GM10847 (cell line): ENCODE results near the gene SNTG2.

Source experiments
- POLR2A ChIP-seq: IDR thresholded peaks from 2 replicates; pipeline ENCODE4 v1.6.1; 2011; ENCODE audit not compliant: insufficient read length; ENCODE audit errors: extremely low read depth

Gene SNTG2

DNA sequence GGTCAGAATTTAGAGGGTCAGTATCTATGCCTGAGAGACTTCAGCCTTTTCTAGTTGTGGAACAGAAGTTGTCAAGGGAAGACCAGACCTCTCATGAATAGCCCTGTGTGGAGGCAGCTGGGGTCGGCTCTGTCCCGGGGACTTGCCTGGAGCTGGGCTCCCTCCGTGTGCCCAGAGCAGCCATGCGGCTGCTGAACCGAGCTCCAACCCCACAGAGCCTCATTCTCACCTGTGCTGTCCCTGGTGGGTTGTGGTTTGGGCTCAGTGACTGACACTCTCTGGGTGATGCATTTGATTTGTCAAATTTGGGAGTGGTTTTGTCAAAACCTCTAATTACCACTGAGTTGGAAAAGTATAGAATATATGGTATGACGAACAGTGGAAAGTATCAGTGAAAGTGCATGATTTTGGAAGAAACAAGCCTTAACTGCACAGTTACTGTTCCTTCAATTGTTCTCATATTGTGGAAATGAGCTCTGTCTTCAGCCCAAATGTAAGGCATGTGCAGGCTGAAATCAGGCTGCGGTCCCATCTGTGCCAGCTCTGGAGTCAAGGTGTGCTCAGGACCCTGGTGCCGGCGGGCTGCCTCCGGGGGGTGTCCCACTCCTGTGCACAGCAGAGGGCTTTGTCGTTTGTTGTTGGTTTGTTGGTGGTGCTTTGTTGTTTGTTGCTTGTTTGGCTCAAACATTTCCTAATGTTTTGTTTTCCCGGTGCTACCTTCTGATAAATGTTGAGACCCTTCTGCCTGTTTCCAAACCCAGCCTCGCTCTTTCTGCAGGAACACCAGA is 200.3 kb downstream of the SNTG2 start:
- TF ChIP-seq POLR2A: no peak

DNA sequence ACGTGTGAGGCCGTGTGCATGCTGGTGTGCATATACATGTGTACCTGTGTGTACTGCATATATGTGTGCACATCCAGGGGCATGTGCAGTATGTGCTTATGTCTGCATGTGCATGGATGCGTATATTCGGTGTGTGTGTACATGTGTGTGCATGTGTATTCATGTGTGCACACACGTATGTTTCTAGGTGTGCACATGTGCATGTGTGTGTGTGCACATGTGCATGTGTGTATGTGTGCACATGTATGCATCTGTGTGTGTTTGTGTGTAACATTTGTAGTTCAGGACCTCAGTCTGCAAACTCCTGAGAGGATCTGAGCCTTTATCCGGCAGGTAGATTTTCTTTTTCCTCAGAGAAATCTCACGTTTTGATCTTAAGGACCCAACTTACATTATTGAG is 201.7 kb downstream of the SNTG2 start:
- TF ChIP-seq POLR2A: no peak

DNA sequence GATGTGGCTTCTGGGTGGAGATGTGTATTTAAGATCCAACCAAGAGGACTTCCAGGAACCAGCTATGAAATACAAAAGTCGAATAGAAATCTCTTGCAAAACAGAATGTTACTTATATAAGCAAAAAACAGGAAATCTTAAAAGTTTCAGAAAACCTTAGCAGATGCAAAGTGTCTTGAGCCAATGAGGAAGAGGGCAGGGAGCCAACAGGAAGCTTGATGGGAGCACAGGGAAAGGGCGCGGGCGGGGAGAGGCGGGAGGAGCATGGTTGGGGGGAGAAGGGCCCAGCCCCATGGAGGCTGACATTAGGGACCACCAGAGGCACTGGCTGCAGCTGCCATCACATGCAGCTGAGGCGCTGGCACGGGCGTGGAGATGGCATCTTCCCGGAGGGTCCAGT is 203.3 kb downstream of the SNTG2 start:
- no peak for TF ChIP-seq POLR2A

DNA sequence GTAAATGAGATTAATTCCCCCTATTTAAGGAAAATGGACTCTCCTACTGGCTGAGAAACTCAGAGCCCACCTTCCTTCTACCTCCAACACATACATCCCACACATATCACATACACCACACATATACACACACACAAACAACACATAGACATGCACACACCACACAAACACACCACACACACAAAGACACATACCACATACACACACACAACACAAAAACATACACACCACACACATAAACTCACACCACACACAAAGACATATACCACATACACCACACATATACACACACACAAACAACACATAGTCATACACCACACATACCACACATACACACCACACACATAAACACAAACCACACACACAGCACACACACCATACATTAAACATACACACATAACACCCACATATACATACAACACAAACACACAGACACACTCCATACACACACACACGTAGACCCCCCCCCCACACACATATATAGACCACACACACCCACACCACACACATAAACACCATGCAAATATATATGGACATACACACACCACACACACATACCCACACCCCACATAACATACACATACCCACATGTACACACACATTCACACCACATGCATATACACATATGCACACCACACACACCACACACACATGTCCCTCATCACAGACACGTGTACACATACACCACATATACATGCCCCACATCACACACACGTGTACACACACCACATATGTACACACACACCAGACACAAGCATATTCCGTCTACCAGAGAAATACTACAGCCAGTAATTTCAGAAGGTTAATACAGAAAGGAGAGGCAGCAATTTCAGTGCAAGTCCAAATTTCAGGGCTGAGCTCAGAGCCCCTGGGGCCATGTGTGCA is 204.3 kb downstream of the SNTG2 start:
- no peak for TF ChIP-seq POLR2A

DNA sequence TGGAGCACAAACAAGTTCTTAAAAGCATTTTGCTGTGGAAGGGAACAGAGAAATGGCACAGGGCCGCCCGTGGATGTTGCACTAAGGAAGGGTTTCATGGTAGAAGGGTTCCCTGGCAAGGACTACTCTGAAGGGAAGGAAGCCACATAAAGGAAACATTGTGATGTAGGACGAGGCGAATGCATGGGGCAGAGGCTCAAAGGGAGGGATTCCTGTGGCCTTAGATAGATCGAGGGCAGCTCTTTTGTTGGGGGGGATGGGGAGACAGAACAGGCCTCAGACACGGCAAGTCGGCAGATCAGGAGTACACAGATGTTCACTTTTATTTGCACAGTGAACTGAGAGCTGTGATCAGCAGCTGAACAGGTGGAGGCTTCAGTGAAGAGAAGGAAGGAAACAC is 205.4 kb downstream of the SNTG2 start:
- TF ChIP-seq POLR2A: no peak

DNA sequence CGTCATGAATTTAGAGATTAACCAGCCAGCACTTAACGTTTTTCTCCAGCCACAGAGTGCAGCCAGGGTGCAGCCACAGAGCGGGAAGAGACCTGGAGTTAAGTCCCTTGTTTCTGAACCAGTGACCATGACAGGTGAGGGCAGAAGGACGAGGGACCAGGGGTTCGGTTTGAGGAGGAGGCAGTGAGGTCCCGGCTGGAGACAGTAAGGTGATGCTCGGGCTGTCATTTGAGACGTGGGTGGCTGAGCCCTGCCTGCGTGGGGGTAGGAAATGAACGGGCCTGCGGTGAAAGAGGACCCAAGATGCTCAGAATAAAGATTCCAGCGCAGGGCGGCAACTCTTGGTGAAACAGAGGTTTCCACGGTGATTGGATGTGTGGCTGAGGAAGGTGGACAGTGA is 205.9 kb downstream of the SNTG2 start:
- no peak for TF ChIP-seq POLR2A

DNA sequence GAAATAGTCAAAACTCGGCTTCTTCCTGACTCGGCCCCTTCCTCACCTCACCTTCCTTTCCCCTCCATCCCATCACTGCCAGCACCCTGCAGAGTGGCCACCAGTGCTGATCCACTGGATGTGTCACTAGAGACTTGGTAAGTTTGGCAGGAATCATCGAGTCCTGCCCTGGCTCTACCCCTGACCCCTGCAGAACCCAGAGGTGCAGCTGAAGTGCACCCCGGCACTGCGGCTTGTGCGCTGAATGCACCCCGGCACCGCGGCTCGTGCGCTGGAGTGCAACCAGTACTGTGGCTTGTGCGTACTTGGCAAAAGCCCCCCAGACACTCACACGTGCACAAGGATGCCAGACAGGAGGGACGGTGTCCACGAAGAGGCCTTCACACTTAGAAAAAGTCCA is 206.5 kb downstream of the SNTG2 start:
- no peak for TF ChIP-seq POLR2A

DNA sequence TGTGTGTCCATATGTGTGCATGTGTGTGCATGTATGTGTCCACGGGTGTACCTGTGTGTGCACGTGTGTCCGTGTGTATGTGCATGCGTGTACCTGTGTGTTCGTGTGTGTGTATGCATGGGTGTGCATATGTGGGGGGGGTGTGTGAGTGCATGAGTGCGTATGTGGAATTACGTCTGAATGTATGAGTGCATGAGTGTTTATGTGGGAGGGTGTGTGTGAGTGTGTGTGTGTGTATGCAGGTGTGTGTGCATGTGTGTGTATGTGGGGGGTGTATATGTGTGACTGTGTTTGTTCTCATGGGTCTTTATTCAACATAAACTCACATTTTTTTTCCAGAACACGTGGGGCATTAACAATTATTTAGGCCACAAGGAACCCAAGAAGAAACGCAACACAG is 208.4 kb downstream of the SNTG2 start:
- TF ChIP-seq POLR2A: no peak

DNA sequence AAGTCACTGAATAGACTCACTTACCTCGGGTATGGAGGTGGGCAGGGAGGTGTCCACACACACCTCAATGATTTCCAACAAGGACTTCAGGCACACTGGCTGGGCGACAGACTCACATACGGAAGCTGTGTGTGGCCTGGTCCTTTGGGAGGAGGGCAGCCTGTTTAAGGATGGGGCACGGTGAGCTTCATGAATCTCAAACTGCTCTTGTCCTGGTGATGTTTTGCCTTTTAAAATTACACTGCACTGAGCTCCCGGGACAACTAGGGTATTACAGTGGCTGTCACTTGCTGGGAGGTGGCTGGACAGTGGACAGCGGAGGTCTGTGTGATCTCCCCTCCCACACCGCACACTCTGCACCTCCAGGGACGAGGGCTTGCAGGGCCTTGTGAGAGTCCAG is 211.6 kb downstream of the SNTG2 start:
- TF ChIP-seq POLR2A: no peak

DNA sequence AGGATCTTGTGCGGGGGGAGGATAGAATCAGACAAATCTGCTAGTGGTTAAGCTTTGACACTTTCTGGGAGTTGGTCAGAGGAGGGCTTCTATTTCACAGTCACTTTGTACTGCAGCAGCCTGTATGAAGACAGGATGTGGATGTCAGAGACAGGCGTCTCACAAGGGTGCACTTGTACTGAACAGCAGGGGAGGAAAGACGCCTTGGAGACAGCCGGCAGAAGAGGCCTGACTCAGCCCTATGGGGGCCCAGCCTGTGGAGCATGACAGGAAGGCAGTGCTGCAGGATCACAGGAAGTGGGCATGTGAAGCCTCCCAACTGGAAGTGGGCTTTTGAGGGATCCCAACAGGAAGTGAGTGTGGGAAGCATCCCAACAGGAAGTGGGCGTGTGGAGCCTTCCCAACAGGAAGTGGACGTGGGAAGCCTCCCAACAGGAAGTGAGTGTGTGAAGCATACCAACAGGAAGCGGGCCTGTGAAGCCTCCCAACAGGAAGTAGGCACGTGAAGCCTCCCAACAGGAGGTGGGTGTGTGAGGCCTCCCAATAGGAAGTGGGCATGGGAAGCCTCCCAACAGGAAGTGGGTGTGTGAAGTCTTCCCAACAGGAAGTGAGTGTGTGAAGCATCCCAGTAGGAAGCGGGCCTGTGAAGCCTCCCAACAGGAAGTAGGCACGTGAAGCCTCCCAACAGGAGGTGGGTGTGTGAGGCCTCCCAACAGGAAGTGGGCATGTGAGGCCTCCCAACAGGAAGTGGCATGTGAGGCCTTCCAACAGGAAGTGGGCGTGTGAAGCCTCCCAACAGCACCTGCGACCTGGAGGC is 212.3 kb downstream of the SNTG2 start:
- TF ChIP-seq POLR2A: no peak

DNA sequence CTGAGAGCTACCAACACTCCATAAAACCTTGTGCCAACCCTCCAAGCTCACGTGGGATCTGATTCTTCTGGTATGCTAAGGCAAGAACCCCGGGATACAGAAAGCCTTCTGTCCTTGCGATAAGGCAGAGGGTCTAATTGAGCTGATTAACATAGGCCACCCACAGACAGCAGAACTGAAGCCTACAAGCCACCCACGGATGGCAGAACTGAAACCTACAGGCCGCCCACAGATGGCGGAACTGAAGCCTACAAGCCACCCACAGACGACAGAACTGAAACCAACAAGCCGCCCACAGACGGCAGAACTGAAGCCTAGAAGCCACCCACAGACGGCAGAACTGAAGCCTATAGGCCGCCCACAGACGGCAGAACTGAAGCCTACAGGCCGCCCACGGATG is 216.3 kb downstream of the SNTG2 start:
- TF ChIP-seq POLR2A: no peak

DNA sequence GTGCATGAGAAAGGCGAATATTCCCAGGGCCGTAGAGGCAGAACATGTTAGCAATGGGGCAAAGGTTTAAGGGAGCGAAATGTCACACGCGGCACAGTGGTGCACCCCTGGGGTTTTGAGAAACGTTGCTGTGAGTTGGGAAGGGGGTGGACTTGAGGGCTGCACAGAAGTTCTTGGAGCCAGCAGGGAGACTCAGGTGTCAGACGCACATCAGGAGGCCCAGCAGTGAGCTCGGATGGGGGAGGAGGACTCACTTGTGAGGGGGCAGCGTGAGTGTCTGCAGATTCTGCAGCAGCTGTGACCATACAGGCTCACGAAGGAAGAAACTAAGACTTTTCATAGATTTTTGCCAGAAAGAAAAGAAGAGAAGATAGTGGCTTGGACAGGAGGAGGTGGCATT is 218.2 kb downstream of the SNTG2 start:
- TF ChIP-seq POLR2A: no peak

DNA sequence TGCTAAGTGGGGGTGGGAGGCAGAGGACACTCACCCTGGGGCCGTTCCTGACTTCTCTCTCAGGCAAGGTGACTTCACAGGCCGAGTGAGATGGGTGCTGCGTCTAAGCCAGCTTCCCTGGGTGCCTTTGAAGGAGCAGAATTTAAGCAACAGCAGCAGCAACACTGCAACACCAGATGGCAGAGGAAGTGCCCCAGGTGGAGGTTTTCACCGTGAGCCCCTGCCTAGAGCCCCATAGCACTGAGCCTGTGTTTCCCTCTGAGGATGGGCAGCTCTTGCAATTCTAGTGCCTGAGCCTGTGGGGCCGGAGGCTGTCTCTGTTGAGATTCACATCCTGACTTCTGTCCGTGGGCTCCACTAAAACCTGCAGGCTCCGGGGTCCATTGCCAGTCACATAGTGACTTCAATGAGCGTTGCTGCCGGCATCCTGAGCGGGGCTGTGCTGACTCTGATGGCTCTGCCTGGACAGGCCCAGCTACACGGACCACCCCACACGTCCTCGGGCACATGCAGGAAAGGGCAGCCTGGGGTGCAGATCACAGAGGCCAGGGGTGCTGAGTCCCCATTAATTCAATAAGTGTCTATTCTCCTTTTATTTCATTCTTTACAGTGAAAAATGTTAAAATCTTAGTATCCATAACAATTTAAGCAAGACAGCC is 218.8 kb downstream of the SNTG2 start:
- no peak for TF ChIP-seq POLR2A

DNA sequence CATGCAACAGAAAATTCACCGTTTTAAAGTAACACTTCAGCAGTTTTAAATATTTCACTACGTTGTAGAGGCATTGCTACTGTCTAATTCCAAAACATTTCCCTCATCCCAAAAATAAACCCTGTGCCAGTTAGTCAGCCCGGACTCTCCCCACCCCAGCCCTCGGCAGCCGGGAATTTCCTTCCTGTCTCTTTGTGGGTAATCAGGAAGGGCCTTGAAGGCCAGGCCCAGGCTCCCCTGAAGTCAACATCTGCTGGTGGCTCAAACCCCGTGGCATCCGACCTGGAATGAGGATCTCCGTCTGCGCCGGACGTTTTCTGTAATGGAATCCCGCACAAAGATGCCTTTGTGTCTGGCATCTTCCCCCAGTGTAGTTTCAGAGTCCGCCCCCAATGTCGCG is 219.6 kb downstream of the SNTG2 start:
- no peak for TF ChIP-seq POLR2A

DNA sequence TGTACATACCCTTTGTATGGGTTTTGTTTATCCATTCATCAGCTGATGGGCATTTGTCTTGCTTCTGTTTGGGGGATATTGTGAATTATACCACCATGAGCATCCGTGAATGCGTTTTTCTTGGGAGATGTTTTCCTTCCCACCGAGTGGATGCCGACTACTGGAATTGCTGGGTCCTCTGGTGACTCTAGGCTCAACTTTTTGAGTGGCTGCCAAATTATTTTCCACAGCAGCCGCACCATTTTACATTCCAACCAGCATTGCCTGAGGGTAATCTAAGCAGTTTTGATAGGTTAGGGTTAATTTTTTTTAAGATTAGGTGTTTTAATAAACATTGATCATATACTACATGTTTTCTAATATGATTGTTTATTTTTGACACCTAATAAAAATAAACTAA is 220.1 kb downstream of the SNTG2 start:
- TF ChIP-seq POLR2A: no peak
